Panc1 (cell line): ENCODE measurements around the gene GPR173. TPM values are rescaled to one million over a fixed set of nuclear protein-coding genes. Genes with fewer than 3 reads are reported as not detected.

Source experiments
- ATAC-seq: fragments of 200-7000 bp; cut with Tn5 transposase; 2 replicates; pipeline ENCODE4 v1.9.1; 2020; ENCODE audit warnings: mild to moderate bottlenecking, moderate library complexity
- BruUV-seq: library from RNA; stranded (reverse); fragments of 400-500 nt; replicated peaks from 2 replicates; lab custom pipeline; 2021; lab: Mats Ljungman, UMichigan
- CTCF ChIA-PET: fragments of 300-600 bp; sonication (Branson Sonifier 250); formaldehyde crosslinking; loops from one replicate; lab custom pipeline; 2022; ENCODE audit warnings: antibody characterized with exemption; lab: Charles Lee
- POLR2A ChIA-PET: fragments of 300-600 bp; sonication (Branson Sonifier 250); formaldehyde crosslinking; loops from one replicate; lab custom pipeline; 2022; ENCODE audit warnings: antibody characterized with exemption; lab: Charles Lee
- DNase-seq: peaks from one replicate; pipeline ENCODE4 v3.0.0-alpha.2; 2010; ENCODE audit warnings: low read depth, low spot score
- H3K27ac ChIP-seq: 2 replicates; pipeline ENCODE4 v1.5.1; 2011; ENCODE audit warnings: mild to moderate bottlenecking, low read length, inconsistent platforms
- H3K27me3 ChIP-seq: fragments of 200-500 bp; sonication (Bioruptor generic); 2 replicates; pipeline ENCODE4 v1.6.0; 2014; ENCODE audit warnings: low read length, inconsistent platforms; ENCODE audit not compliant: control insufficient read depth, insufficient read depth
- H3K36me3 ChIP-seq: fragments of 200-500 bp; sonication (Bioruptor generic); 2 replicates; pipeline ENCODE4 v1.5.1; 2014; ENCODE audit warnings: inconsistent platforms, mild to moderate bottlenecking, low read length, moderate library complexity; ENCODE audit not compliant: control insufficient read depth, insufficient read depth
- H3K4me1 ChIP-seq: 2 replicates; pipeline ENCODE4 v1.5.1; 2011; ENCODE audit warnings: inconsistent platforms, mild to moderate bottlenecking, low read length, moderate library complexity; ENCODE audit not compliant: control insufficient read depth, insufficient read depth
- H3K4me3 ChIP-seq, 2 experiments: 2 replicates each; pipeline ENCODE4 v1.5.1; 2011 to 2012; ENCODE audit warnings: low read depth in 2 of 2, low read length in 2 of 2, mild to moderate bottlenecking in 2 of 2, inconsistent platforms in 1 of 2, moderate library complexity in 1 of 2
- H3K9me3 ChIP-seq: fragments of 200-500 bp; sonication (Bioruptor generic); 2 replicates; pipeline ENCODE4 v1.5.1; 2014; ENCODE audit warnings: low read depth, mild to moderate bottlenecking, inconsistent platforms, low read length, moderate library complexity; ENCODE audit not compliant: control insufficient read depth, insufficient read depth
- POLR2AphosphoS5 ChIP-seq: IDR thresholded peaks from 2 replicates; pipeline ENCODE4 v1.6.1; 2012; ENCODE audit warnings: mild to moderate bottlenecking, low read depth, low read length, moderate library complexity
- SIN3A ChIP-seq: IDR thresholded peaks from 2 replicates; pipeline ENCODE4 v1.6.1; 2012; ENCODE audit warnings: low read depth, mild to moderate bottlenecking, low read length, moderate library complexity, borderline replicate concordance; ENCODE audit not compliant: insufficient read depth
- TCF7L2 ChIP-seq: IDR thresholded peaks from 2 replicates; pipeline ENCODE4 v1.6.1; 2011; ENCODE audit warnings: mild to moderate bottlenecking, low read depth, low read length, inconsistent platforms
- in situ Hi-C: cut with HindIII; loops from 2 replicates; pipeline ENCODE4 v1.10.0; 2016; ENCODE audit warnings: low sequenced_read_pairs, low pct_unique_long_range_greater_than_20kb
- intact Hi-C: fragments of 100-400 bp; cut with micrococcal nuclease; formaldehyde crosslinking; loops from one replicate; pipeline ENCODE4 v1.10.0; 2022; ENCODE audit not compliant: unreplicated experiment
- total RNA-seq: library from RNA; stranded (reverse); gene quantifications from one replicate; pipeline ENCODE4 v1.2.1, GENCODE V29; 2021; ENCODE audit not compliant: unreplicated experiment
- TF ChIP-seq, protein P1 (sequence below), 2 experiments: IDR thresholded peaks; 2 replicates each; pipeline ENCODE4 v1.6.1; 2011 to 2012; ENCODE audit warnings: low read depth in 2 of 2, control low read depth in 1 of 2, low read length in 1 of 2, mild to moderate bottlenecking in 1 of 2, moderate library complexity in 1 of 2; ENCODE audit not compliant: insufficient read depth in 1 of 2
- TF ChIP-seq, protein P2 (sequence below): fragments of 450-650 bp; IDR thresholded peaks from 2 replicates; pipeline ENCODE4 v1.5.1; 2017; ENCODE audit warnings: mild to moderate bottlenecking

Gene GPR173
- total RNA-seq, 1 experiment from 2014 or later, result 0.13 TPM

DNA sequence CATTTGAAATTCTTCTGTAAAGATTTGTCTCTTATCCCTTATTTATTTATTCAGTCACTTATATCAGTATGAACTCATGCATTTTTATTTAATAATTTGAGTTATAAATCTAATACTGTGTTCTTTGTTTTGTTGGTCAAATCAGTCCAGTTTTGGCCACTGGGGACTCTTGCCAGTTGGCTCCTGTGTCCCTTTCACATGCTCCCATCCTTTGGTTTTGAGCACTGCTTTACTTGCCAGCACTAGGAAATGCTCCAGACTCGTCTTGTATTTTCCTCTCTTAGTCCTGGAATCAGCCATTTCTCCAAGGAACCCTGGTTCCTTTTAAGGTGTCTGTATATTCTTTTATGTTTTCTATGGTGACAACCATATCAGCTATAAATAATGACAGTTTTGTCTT lies 73.4 kb downstream of the GPR173 start:
- no peak for DNase-seq
- H3K27ac ChIP-seq, result no peak overlapping the region
- no peaks in the 10 kb centered on the region for H3K36me3 ChIP-seq
- CTCF ChIA-PET, result no interaction called here
- in situ Hi-C loops, result no loop called here
- H3K4me1 ChIP-seq, result no peaks in the 10 kb centered on the region
- ATAC-seq, result no peak
- no TSS peak for BruUV-seq
- TF ChIP-seq POLR2AphosphoS5 (no peak), SIN3A (no peak), TCF7L2 (no peak)
- TF ChIP-seq, protein P1, sequence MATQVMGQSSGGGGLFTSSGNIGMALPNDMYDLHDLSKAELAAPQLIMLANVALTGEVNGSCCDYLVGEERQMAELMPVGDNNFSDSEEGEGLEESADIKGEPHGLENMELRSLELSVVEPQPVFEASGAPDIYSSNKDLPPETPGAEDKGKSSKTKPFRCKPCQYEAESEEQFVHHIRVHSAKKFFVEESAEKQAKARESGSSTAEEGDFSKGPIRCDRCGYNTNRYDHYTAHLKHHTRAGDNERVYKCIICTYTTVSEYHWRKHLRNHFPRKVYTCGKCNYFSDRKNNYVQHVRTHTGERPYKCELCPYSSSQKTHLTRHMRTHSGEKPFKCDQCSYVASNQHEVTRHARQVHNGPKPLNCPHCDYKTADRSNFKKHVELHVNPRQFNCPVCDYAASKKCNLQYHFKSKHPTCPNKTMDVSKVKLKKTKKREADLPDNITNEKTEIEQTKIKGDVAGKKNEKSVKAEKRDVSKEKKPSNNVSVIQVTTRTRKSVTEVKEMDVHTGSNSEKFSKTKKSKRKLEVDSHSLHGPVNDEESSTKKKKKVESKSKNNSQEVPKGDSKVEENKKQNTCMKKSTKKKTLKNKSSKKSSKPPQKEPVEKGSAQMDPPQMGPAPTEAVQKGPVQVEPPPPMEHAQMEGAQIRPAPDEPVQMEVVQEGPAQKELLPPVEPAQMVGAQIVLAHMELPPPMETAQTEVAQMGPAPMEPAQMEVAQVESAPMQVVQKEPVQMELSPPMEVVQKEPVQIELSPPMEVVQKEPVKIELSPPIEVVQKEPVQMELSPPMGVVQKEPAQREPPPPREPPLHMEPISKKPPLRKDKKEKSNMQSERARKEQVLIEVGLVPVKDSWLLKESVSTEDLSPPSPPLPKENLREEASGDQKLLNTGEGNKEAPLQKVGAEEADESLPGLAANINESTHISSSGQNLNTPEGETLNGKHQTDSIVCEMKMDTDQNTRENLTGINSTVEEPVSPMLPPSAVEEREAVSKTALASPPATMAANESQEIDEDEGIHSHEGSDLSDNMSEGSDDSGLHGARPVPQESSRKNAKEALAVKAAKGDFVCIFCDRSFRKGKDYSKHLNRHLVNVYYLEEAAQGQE (IDR thresholded peaks at IDR 0.05; ENCODE audit: insufficient read depth in 1 of 2, low read depth in 2 of 2, low read length in 1 of 2), result no peak
- TF ChIP-seq, protein P2, sequence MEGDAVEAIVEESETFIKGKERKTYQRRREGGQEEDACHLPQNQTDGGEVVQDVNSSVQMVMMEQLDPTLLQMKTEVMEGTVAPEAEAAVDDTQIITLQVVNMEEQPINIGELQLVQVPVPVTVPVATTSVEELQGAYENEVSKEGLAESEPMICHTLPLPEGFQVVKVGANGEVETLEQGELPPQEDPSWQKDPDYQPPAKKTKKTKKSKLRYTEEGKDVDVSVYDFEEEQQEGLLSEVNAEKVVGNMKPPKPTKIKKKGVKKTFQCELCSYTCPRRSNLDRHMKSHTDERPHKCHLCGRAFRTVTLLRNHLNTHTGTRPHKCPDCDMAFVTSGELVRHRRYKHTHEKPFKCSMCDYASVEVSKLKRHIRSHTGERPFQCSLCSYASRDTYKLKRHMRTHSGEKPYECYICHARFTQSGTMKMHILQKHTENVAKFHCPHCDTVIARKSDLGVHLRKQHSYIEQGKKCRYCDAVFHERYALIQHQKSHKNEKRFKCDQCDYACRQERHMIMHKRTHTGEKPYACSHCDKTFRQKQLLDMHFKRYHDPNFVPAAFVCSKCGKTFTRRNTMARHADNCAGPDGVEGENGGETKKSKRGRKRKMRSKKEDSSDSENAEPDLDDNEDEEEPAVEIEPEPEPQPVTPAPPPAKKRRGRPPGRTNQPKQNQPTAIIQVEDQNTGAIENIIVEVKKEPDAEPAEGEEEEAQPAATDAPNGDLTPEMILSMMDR, result no peak
- intact Hi-C loops, result no loop called here
- H3K4me3 ChIP-seq, result no peak overlapping the region
- POLR2A ChIA-PET, result no interaction called here
- H3K27me3 ChIP-seq, result no peaks in the 10 kb centered on the region
- H3K9me3 ChIP-seq, result no peaks in the 10 kb centered on the region

DNA sequence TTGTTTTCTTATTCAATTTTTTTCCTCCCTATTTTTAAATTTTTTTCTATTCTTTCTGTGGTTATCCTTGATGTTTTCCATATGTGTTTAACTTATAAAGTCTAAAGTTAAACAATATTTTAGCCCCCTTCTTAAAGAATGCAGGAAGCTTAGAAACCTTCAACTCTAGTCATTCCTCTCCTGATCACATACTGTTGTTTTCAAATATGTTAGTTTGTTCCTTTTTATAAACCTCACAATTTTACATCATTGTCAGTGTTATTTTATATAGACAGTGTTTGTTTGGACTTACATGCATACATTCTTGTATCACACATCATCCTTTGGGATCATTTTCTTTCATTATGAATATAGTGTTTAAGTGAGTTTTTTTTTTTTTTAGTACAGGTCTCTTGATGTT lies 76.9 kb downstream of the GPR173 start:
- H3K9me3 ChIP-seq, result no peaks in the 10 kb centered on the region
- TSS peak; percentile 30 for BruUV-seq
- no peak overlapping the region for H3K4me3 ChIP-seq
- POLR2A ChIA-PET, result no interaction called here
- TF ChIP-seq SIN3A, result no peak
- TF ChIP-seq, protein P1 (IDR thresholded peaks at IDR 0.05; ENCODE audit: insufficient read depth in 1 of 2, low read depth in 2 of 2, low read length in 1 of 2), result no peak
- TF ChIP-seq, protein P2, result no peak
- H3K27ac ChIP-seq, result no peak overlapping the region
- no peaks in the 10 kb centered on the region for H3K36me3 ChIP-seq
- intact Hi-C loops, result no loop called here
- in situ Hi-C loops, result no loop called here
- ATAC-seq (no peak), DNase-seq (no peak)
- CTCF ChIA-PET, result no interaction called here
- no peaks in the 10 kb centered on the region for H3K27me3 ChIP-seq
- no peaks in the 10 kb centered on the region for H3K4me1 ChIP-seq
